NCI-H2029 (cell line): ENCODE measurements around the gene FAU.

Source experiments
- DNase-seq: peaks from one replicate; lab custom pipeline; 2025; lab: John Stamatoyannopoulos, UW

The FAU gene

GRCh38 chr11:65135633-65136145 is 13.8 kb upstream of the FAU start:
- DNase-seq = no peak

DNA sequence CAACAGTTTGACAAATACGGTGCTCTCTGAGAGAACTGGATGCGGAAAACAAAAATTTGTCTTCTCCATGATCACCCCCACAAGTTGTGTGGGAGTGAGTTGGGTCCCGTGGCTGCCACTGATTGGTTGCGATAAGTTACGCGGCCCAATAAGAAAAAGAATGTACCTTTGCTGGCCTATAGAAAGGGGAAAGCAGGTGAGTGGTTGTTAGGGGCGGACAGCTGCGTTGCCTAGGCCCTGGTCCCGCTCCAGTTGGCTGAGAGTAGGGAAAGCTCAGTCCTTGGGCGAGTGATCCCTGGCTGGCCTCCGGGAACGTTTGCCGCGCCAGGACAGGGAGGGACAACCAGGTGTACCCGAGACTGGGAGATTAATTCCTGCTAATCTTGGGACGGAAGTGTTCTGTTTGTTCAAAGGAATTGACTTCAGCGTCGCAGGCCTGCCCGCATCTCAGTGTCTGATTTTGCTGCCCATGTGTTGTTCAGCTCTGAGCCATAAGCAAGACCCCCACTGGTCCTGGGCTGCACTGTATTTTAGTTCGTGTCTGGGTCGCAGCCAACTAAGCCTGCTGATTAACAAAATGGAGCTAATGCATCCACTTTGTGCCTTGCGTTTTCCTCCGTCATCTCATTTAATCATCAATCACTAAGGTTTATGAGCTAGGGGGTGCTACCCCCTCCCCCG is 13.2 kb upstream of the FAU start:
- DNase-seq = peak; percentile 98

DNA sequence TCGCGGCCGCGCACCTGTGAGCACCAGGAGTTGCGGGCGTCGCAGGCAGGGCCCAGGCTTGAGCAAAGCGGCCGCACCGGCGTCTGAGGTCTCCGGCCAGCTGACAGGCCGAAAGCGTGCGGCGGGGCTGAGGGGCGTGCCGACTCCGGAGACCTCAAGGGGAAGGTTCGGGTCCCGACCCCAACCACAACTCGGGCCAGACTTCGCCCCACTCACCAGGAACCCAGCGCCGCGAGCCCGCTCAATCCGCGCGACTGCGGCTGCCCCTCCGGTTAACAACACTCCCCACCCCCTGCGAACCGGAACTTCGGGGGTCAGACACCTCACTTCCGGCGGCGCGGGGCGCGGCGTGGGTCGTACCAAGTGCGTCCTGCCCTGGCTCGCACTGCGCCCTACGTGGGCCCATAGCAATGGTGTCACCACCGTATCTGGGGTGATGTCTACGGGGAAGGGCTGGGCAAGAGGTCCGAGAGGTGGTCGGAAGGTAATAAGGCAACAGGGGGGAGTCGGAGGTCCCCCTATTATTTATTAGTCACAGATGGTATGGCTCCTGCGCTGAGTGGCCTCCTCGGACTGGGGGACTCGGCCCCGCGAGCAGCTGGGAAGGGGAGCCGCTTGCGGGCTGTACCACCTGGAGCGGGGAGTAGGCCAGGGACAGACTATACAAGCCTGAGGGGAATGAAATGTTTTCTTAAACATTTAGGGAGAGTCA is 12.5 kb upstream of the FAU start, which contains the start of gene SYVN1:
Gene SYVN1, minus strand, starts transcription at position 280 of the 712 bp plus-strand sequence. CDS start 918 bp downstream, outside the sequence.
- peak; percentile 87 for DNase-seq

GRCh38 chr11:65133724-65134123 is 11.8 kb upstream of the FAU start:
- no peak for DNase-seq

DNA sequence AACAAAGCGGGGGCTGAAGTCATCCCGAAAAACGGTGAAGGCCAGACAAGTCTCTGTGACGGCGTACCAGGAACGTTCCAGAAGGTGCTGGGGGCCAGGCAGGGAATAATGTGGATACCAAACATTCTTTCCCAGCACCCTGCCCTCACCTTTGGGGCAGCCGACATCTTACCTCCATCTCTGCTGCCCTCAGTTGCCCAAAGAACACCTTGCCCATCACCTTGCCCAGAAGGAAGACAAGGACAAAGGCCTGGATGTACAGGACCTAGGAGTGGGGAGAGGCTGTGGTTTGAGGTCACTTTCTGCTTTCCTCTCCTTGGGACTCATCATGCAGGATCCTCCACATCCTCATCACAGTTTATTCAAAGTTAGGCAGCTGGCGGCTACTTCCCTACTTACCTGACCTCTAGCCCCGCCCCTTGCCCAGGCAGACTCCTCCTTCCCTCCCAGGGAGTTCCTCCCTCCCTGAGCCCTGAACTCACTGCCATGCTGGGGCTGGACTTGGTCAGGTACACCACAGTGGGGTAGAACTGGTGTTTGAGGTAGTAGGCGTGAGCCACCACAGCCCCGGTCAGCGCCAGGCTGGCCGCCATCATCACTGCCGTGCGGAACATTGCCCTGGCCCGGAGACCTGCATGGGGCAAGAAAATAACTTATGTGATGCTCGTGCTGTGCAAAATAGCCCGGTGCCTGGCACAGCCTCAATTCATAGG is 11.2 kb upstream of the FAU start:
- DNase-seq = peak; percentile 51

DNA sequence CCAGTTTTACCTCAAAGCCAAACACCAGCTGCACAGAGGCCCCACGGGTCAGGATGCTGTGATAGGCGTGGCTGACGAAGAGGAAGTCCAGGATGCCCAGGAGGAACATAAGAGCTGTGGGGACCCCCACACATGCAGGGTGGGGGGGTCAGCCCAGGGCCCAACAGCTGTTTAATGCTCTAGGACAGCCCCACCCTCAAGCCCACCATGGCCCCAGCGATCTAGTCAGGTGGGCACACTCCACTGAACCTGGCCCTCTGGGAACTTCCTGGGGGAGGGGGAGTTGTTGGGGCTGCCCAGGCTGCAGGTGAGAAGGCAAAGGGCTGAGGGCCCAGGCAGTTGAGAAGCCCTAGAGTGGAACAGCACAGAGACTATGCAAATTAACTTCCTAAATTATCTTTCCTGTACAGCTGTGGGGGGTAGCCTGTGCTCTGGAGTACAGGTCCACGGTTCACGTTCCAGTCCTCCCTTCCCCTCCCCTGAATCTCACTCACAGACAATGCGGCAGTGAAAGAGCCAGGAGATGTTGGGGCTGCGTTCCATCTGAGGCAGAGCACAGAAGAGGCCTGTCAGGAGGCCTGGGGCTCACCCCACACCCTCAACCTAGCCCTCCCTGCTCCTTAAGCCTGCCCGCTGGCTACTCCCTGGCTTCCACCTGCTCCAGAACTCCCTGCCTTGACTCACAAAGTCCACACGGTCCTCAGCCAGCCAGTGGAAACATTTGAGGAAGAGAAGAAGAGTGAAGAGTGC is 10.5 kb upstream of the FAU start:
- no peak for DNase-seq

DNA sequence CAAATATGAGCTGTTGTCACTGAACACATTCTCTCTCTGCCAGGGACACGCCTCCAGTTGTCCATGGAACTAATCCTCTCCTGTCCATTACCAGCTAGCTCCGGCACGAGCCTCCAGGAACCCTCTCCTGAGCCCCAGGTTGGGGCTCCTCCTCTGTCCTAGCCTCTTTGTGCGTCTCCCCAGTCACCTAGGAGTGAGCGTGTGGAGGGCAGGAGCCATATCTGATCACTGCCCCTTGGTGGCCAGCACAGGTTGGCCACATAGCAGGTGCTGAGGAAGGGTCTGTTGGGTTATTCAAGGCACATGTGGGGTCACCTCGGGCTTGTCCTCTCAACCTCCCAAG is 9.9 kb upstream of the FAU start:
- no peak for DNase-seq

DNA sequence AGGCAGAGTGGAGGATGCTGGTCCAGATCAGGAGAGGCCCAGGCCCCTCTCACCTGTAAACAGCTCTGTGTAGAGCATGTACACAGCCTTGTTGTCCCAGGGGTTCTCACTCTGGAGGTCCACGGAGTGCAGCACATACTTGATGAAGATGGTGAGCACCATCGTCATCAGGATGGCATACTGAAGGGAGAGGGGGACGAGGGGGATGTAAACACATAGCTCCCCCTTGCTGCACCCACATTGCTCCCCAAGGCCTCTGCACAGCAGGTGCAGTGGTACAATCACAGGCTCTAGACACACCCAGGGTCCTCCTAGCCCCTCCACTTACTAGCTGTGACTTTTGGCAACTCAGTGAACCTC is 9.5 kb upstream of the FAU start:
- no peak for DNase-seq

DNA sequence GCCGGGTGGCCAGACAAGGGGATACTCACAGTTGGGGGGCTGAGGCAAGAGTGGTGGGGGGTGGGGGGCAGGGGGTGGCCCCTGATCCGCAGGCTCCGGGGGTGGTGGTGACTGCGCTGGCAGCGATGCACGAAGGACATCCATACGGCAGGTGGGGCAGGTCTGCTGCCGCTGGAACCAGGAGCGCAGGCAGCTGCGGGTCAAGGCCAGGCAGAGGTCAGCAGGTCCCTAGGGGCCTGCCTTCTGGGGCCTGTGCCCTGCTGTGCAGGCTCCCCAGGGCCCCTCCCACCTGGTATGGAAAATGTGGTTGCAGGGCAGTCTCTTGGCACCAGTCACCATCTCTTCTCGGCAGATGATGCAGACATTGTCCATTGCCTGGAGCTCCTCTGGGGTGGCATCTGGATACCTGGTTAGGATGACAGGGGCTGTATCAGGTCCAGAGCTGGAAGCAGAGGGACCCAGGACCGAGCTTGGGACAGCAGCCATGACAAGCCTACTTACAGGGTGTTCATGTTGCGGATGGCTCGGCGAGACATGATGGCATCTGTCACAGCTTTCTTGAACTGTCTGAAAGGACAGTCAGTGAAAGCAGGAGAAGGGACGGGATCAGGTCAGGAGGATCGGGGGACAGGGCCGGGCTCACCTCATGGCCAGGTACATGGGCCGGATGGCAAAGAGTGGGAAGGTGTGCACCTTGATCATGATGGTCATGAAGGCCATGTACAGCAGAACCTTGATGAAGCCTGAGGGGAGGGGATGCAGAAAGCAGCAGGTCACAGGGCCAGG is 8.9 kb upstream of the FAU start:
- no peak for DNase-seq

DNA sequence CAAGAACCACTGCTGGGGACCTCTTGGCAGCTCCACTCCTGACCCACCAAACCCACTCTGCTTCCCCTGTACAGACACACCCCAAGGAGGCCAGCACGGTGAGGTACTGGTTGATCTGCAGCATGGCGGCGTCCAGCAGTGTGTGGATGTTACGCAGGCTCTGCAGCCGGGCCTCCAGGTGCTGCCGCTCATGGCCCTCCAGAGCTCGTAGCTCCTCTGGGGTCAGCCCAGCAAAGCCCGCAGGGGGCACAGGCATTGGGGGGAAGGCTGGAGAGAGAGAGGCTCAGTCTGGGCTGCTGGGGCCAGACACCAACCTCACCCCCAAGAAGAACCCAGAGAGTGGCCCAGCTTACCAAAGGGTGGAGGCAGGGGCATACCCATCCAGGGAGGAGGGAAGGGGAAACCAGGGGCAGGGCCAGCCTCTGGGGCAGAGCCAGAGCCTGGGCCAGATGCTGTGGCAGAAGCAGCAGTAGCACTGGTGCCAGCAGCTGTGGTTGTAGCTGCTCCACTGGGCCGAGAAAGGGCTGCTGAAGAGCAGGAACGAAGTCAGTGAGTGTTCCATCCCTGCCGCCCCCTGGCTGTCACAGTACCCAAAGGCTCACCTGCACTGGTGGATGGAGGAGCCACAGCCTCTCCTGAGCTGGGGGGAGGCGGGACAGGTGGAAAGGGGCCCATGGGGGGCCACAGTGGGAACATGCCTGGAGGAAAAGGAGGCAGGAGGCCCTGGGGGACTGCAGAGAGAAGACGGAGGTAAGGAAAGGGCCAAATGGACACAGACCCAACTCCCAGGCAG is 7.9 kb upstream of the FAU start:
- no peak for DNase-seq

GRCh38 chr11:65128182-65129145 is 6.5 kb upstream of the FAU start:
- no peak for DNase-seq

- no peak for DNase-seq
Measured at GRCh38 chr11:65127473-65128181, 5.7 kb upstream of the FAU start.

DNA sequence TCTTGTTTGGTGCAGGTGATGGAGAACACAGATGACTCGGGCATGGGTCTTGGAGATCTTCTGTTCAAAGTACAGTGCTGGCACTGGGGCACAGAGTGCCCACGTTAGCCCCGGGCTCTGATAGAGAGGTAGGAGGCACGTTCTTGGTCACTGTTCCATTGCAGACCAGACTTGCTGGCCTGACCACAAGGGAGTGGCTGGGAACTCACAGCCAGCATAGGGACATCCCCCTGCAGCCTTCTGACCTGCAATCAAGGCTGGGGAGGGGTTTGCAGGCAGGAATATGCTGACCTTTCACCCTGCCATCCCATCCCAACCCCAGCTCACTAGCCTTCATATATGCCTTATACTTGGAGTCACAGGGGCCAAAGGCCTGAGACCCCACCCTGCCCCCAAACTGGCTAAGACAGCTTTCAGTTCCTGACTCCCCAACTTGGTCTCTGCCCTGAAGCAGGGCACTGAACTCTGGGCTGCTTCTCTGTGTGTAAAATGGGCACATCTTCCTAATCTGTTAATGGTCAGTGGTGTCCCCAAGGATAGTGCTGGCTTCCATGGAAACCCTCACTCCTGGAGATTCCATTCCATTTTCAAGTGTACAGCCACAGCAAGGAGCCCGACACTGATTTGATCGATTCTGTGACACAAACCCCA is 4.8 kb upstream of the FAU start:
- no peak for DNase-seq

DNA sequence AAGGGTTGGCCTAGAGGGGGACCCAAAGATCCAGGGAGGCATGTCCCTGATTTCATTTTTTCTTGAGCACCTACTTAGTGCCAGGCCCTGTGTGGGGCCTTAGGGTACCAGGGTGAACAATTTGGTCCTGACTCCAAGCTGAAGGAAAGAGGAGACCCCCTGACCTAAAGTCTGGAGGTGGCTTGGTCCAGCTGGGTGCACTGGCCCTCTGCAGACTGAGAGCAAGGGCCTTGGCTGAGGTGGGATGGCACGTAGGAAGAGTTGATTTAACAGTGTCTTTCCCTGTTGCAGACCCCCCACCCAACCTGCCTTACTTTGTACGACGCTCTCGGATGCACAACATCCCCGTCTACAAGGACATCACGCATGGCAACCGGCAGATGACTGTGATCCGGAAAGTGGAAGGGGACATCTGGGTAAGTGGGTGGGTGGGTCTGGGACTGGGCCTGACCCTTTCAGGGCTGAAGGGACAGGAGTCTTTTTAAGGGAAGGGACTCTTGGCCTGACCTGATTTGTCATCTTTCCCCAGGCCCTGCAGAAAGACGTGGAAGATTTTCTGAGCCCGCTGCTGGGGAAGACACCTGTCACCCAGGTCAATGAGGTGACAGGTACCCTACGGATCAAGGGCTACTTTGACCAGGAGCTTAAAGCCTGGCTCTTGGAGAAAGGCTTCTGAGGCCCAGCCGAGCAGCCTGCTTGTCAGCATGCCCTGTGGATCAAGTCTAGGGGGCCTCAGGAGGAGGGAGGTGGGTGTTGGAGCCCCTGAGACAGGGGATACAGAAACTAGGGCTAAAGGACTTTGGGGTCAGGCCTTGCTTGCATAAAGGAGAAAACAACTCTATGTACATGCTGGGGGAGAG is 3.5 kb upstream of the FAU start:
- no peak for DNase-seq

DNA sequence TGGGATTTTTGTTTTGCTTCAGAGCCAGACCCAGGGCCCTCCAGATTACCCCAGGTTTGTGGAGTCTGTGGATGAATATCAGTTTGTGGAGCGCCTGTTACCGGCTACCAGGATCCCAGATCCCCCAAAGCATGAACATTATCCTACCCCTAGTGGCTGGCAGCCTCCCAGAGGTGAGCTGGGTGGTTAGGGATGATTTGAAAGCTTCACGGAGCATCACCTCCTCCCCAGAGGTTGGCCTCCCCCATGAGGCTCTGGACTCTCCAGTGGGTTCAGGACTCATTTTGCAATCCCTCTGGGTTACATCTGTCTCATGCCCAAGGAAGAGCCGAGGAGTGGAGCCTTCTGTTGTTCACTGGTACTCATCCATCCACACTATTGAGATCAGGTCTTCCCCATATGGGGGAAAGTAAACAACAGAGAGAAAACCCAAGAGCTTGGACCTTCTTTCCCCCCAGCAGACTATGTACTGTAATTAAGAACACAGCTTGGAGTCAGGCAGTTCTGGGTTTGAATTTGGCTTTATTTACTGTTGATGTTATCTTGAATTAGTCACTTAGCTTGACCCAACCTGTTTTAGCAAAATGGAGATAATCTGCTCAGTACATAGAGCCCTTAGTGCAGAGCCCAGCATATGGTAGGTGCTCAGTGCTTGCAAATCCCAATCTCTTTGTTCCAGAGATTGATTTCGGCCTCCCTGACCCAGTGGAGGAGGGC is 2.7 kb upstream of the FAU start:
- no peak for DNase-seq

- DNase-seq = no peak
Measured at GRCh38 chr11:65121447-65121864, 478 bp downstream of the FAU start.

DNA sequence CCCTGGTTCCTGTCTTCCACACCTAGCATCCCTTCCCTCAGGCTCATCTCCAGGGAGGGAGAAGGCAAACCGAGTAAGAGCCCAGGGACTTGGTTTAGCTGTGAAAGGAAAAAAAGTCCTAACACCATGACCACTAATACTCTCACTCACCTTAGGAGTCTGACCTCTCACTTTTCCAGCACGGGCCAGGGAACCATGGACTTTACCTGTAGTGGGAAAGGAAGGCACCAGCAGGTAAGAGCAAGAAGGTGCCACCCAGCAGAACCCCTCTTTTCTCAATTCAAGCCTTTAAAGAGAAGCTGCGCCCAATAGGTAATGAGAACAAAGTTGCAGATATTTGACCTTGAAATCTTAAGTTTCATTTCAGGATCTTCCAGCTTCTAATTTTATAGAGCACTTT is 1.1 kb downstream of the FAU start:
- no peak for DNase-seq
